H9 (cell line): Measurements from ENCODE around the gene FBXL7. TPM values are rescaled to one million over a fixed set of nuclear protein-coding genes. Genes with fewer than 3 reads are reported as not detected.

Experiments
- DNase-seq: peaks from one replicate; pipeline ENCODE4 v3.0.0-alpha.2; 2017
- H2AFZ ChIP-seq: one replicate; pipeline ENCODE4 v1.6.1; 2013; ENCODE audit warnings: mild to moderate bottlenecking, low read length, control low read depth, moderate library complexity
- H2AK5ac ChIP-seq: 2 replicates; pipeline ENCODE4 v1.6.1; 2013; ENCODE audit warnings: low read length, control low read depth, mixed read lengths; ENCODE audit not compliant: insufficient read length
- H2BK120ac ChIP-seq: one replicate; pipeline ENCODE4 v1.6.1; 2013; ENCODE audit warnings: low read depth, mild to moderate bottlenecking, low read length, control low read depth, inconsistent platforms; ENCODE audit not compliant: poor library complexity, severe bottlenecking
- H2BK12ac ChIP-seq: 2 replicates; pipeline ENCODE4 v1.6.1; 2013; ENCODE audit warnings: low read length, control low read depth, mixed read lengths, low read depth; ENCODE audit not compliant: insufficient read length
- H2BK15ac ChIP-seq: 2 replicates; pipeline ENCODE4 v1.6.1; 2013; ENCODE audit warnings: low read depth, low read length, control low read depth
- H2BK20ac ChIP-seq: one replicate; pipeline ENCODE4 v1.6.1; 2013; ENCODE audit warnings: low read depth, mild to moderate bottlenecking, low read length, control low read depth, inconsistent platforms; ENCODE audit not compliant: poor library complexity, severe bottlenecking
- H2BK5ac ChIP-seq: 2 replicates; pipeline ENCODE4 v1.6.1; 2013; ENCODE audit warnings: low read length, control low read depth, mixed read lengths; ENCODE audit not compliant: insufficient read length
- H3K14ac ChIP-seq: 2 replicates; pipeline ENCODE4 v1.6.1; 2013; ENCODE audit warnings: low read length, control low read depth; ENCODE audit not compliant: insufficient read depth
- H3K18ac ChIP-seq: 2 replicates; pipeline ENCODE4 v1.6.1; 2013; ENCODE audit warnings: low read depth, mild to moderate bottlenecking, mixed read lengths, low read length, control low read depth; ENCODE audit not compliant: insufficient read length
- H3K23ac ChIP-seq: 2 replicates; pipeline ENCODE4 v1.6.1; 2013; ENCODE audit warnings: low read length, control low read depth, mixed read lengths, low read depth; ENCODE audit not compliant: insufficient read length
- H3K23me2 ChIP-seq: 2 replicates; pipeline ENCODE4 v1.6.1; 2013; ENCODE audit warnings: low read depth, mild to moderate bottlenecking, mixed read lengths, low read length, control low read depth; ENCODE audit not compliant: insufficient read length, poor library complexity, severe bottlenecking
- H3K27ac ChIP-seq: 2 replicates; pipeline ENCODE4 v1.5.1; 2013; ENCODE audit warnings: low read length, control low read depth, mixed read lengths, low read depth; ENCODE audit not compliant: insufficient read length
- H3K27me3 ChIP-seq: 2 replicates; pipeline ENCODE4 v1.6.1; 2013; ENCODE audit warnings: low read length, control low read depth, inconsistent platforms; ENCODE audit not compliant: insufficient read depth
- H3K4ac ChIP-seq: 2 replicates; pipeline ENCODE4 v1.6.1; 2013; ENCODE audit warnings: low read depth, mild to moderate bottlenecking, control low read depth, inconsistent platforms, low read length, moderate library complexity
- H3K4me1 ChIP-seq: 2 replicates; pipeline ENCODE4 v1.6.1; 2013; ENCODE audit warnings: low read length, control low read depth, inconsistent platforms; ENCODE audit not compliant: insufficient read depth
- H3K4me2 ChIP-seq: 2 replicates; pipeline ENCODE4 v1.6.1; 2013; ENCODE audit warnings: low read length, control low read depth, mixed read lengths; ENCODE audit not compliant: insufficient read length, insufficient read depth
- H3K56ac ChIP-seq: 2 replicates; pipeline ENCODE4 v1.6.1; 2013; ENCODE audit warnings: low read depth, mild to moderate bottlenecking, mixed read lengths, low read length, control low read depth; ENCODE audit not compliant: insufficient read length
- H3K79me1 ChIP-seq: 2 replicates; pipeline ENCODE4 v1.6.1; 2013; ENCODE audit warnings: low read depth, mild to moderate bottlenecking, moderate library complexity, low read length, control low read depth, inconsistent platforms; ENCODE audit not compliant: insufficient read depth, poor library complexity, severe bottlenecking
- H3K79me2 ChIP-seq: 2 replicates; pipeline ENCODE4 v1.6.1; 2013; ENCODE audit warnings: low read length, control low read depth, inconsistent platforms; ENCODE audit not compliant: insufficient read depth
- H3K9ac ChIP-seq: 2 replicates; pipeline ENCODE4 v1.6.1; 2013; ENCODE audit warnings: low read length, control low read depth, mixed read lengths; ENCODE audit not compliant: insufficient read length; ENCODE audit errors: extremely low read depth
- H3K9me3 ChIP-seq: one replicate; pipeline ENCODE4 v1.6.1; 2013; ENCODE audit warnings: low read depth, low read length, inconsistent platforms; ENCODE audit not compliant: control insufficient read depth
- H3T11ph ChIP-seq: one replicate; pipeline ENCODE4 v1.6.1; 2013; ENCODE audit warnings: mild to moderate bottlenecking, low read length, control low read depth, inconsistent platforms
- H4K20me1 ChIP-seq: one replicate; pipeline ENCODE4 v1.6.1; 2013; ENCODE audit not compliant: control insufficient read depth, insufficient read length, insufficient read depth
- H4K5ac ChIP-seq: 2 replicates; pipeline ENCODE4 v1.6.1; 2013; ENCODE audit warnings: low read depth, mild to moderate bottlenecking, mixed read lengths, low read length, control low read depth; ENCODE audit not compliant: insufficient read length
- H4K8ac ChIP-seq: replicated peaks from 2 replicates; pipeline ENCODE4 v1.6.1; 2013; ENCODE audit warnings: low read length, control low read depth, mixed read lengths, low read depth; ENCODE audit not compliant: insufficient read length
- H4K91ac ChIP-seq: 2 replicates; pipeline ENCODE4 v1.6.1; 2013; ENCODE audit warnings: low read depth, mild to moderate bottlenecking, moderate library complexity, mixed read lengths, low read length, control low read depth; ENCODE audit not compliant: insufficient read length
- H3K27ac Mint-ChIP-seq, 3 experiments: 2 replicates in 2 of 3; 3 replicates in 1 of 3; pipeline ENCODE4 v1.8.0; 2020 to 2021; ENCODE audit warnings: mixed read lengths in 3 of 3, mild to moderate bottlenecking in 1 of 3, moderate library complexity in 1 of 3
- H3K27me3 Mint-ChIP-seq: 2 replicates; pipeline ENCODE4 v1.8.0; 2021; ENCODE audit warnings: low read depth, mild to moderate bottlenecking, moderate library complexity, mixed read lengths
- H3K36me3 Mint-ChIP-seq, 3 experiments: 2 replicates in 2 of 3; 3 replicates in 1 of 3; pipeline ENCODE4 v1.8.0; 2020 to 2021; ENCODE audit warnings: low read depth in 3 of 3, mixed read lengths in 3 of 3; ENCODE audit not compliant: insufficient read depth in 1 of 3
- H3K4me1 Mint-ChIP-seq, 2 experiments: 2 replicates each; pipeline ENCODE4 v1.8.0; 2020; ENCODE audit warnings: mixed read lengths in 2 of 2
- H3K4me3 Mint-ChIP-seq, 2 experiments: 2 replicates in 1 of 2; 3 replicates in 1 of 2; pipeline ENCODE4 v1.8.0; 2020 to 2021; ENCODE audit warnings: mild to moderate bottlenecking in 2 of 2, mixed read lengths in 2 of 2, moderate library complexity in 1 of 2
- H3K9me3 Mint-ChIP-seq, 2 experiments: 2 replicates in 1 of 2; 3 replicates in 1 of 2; pipeline ENCODE4 v1.8.0; 2020; ENCODE audit warnings: mild to moderate bottlenecking in 2 of 2, mixed read lengths in 2 of 2, moderate library complexity in 1 of 2
- WGBS: extraction: QIAGEN DNeasy Blood & Tissue Kit; methylation state at CpG from one replicate; pipeline ENCODE4 v1.1.7; 2013; ENCODE audit warnings: missing lambda C conversion rate, low lambda C conversion rate, mixed read lengths; ENCODE audit not compliant: insufficient read length; ENCODE audit errors: extremely low coverage; 5-methylcytosine and 5-hydroxymethylcytosine counted together
- total RNA-seq: library from RNA; stranded (reverse); gene quantifications from 2 replicates; pipeline ENCODE4 v1.2.1, GENCODE V29; 2021
- TF ChIP-seq, protein P1 (sequence below): fragments of 200-600 bp; sonication (generic); conservative IDR thresholded peaks from 3 replicates; pipeline ENCODE4 v1.8.0; 2021; ENCODE audit warnings: antibody characterized with exemption, mild to moderate bottlenecking

The FBXL7 gene
- total RNA-seq, 1 experiment from 2014 or later, result 14.6 TPM

DNA sequence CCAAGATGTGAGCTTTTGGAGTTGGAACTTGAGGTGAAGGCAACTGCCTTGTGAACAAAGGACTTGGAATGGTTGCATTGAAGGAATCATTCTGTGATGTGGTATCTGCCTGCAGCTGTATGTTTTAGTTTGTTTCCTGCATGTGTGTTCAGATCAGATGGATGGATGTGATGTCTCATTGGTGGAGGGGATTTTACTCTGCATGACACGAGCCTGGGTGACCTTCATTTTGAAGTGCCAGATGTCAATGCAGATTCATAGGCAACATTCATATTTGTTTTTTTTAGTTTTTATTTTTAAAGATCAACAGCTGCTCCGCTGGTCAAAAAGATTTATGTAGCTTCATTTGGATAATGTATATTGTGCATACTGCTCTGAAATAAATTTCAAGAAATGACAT is 13.5 kb downstream of the FBXL7 start:
- TF ChIP-seq, protein P1, sequence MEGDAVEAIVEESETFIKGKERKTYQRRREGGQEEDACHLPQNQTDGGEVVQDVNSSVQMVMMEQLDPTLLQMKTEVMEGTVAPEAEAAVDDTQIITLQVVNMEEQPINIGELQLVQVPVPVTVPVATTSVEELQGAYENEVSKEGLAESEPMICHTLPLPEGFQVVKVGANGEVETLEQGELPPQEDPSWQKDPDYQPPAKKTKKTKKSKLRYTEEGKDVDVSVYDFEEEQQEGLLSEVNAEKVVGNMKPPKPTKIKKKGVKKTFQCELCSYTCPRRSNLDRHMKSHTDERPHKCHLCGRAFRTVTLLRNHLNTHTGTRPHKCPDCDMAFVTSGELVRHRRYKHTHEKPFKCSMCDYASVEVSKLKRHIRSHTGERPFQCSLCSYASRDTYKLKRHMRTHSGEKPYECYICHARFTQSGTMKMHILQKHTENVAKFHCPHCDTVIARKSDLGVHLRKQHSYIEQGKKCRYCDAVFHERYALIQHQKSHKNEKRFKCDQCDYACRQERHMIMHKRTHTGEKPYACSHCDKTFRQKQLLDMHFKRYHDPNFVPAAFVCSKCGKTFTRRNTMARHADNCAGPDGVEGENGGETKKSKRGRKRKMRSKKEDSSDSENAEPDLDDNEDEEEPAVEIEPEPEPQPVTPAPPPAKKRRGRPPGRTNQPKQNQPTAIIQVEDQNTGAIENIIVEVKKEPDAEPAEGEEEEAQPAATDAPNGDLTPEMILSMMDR, result no peak
- H3K56ac ChIP-seq, result no peak overlapping the region
- H3K23me2 ChIP-seq, result no peaks in the 10 kb centered on the region
- no peak overlapping the region for H2BK120ac ChIP-seq
- H3K4me2 ChIP-seq, result no peak overlapping the region
- H2BK5ac ChIP-seq, result no peak overlapping the region
- no peak overlapping the region for H4K8ac ChIP-seq
- peaks cover 2% of the 10 kb centered on the region; the same call in 1 of the 2 replicates for H3K79me2 ChIP-seq
- no peak overlapping the region for H3K4ac ChIP-seq
- Mint-ChIP-seq H3K27me3 (no peaks in the 10 kb centered on the region), H3K9me3 (no peaks in the 10 kb centered on the region), H3K4me1 (peaks cover 20 to 28% of the 10 kb centered on the region in 2 experiments), H3K4me3 (no peak overlapping the region), H3K27ac (no peak overlapping the region), H3K36me3 (peaks cover 0 to 4% (median 3%) of the 10 kb centered on the region in 3 experiments; a peak in 4 of 7 replicates)
- H3K4me1 ChIP-seq, result no peaks in the 10 kb centered on the region
- no peak overlapping the region for H3K23ac ChIP-seq
- no peaks in the 10 kb centered on the region for H3K79me1 ChIP-seq
- no peaks in the 10 kb centered on the region for H4K20me1 ChIP-seq
- no CpG with 5 or more reads among the region's 2 CpGs for WGBS
- H3K18ac ChIP-seq, result no peak overlapping the region
- no peak overlapping the region for H4K5ac ChIP-seq
- no peaks in the 10 kb centered on the region for H3K27me3 ChIP-seq
- H3K9ac ChIP-seq, result no peak overlapping the region
- no peak overlapping the region for H4K91ac ChIP-seq
- H3T11ph ChIP-seq, result no peak overlapping the region
- H3K14ac ChIP-seq, result no peak overlapping the region
- no peak overlapping the region for H2AK5ac ChIP-seq
- no peak overlapping the region for H2BK12ac ChIP-seq
- no peak overlapping the region for H2AFZ ChIP-seq
- H3K27ac ChIP-seq, result no peak overlapping the region
- H2BK20ac ChIP-seq, result no peak overlapping the region
- no peak overlapping the region for H2BK15ac ChIP-seq
- H3K9me3 ChIP-seq, result no peaks in the 10 kb centered on the region
- DNase-seq, result no peak
